Measurements from ENCODE around the gene B3GALT4. TPM values are rescaled to one million over a fixed set of nuclear protein-coding genes. Genes with fewer than 3 reads are reported as not detected.

B3GALT4 gene
- total RNA-seq, 3 donors from 2014 or later (not counting 1 experiment from before 2014, with no cell fraction given), result 22.7 to 24.1 (median 23.1) TPM

- peaks cover 22 to 37% of the 10 kb centered on the region in 2 donors for H3K4me1 Mint-ChIP-seq
- no peak for TF ChIP-seq CTCF (IDR thresholded peaks at IDR 0.05)
- H3K27me3 ChIP-seq (ENCODE audit: control insufficient read depth, insufficient read depth, low read length), result no peaks in the 10 kb centered on the region
These were observed 26.9 kb upstream of the B3GALT4 start for GRCh38 chr6:33249732-33250630.

GRCh38 chr6:33250731-33251130, 26.2 kb upstream of the B3GALT4 start:
- WGBS (ENCODE audit: insufficient coverage), result 98% methylated on average over 13 of the region's 13 CpGs

More at GRCh38 chr6:33249732-33250630, 26.9 kb upstream of the B3GALT4 start:
- Mint-ChIP-seq H3K4me3 (peak overlapping the region; percentile 90), H3K9me3 (no peaks in the 10 kb centered on the region), H3K27me3 (ENCODE audit: low read depth in 2 of 2) (no peaks in the 10 kb centered on the region), H3K27ac (peak overlapping the region; percentile 95 to 97), H3K36me3 (no peaks in the 10 kb centered on the region)
- peak overlapping the region; percentile 94 for H3K27ac ChIP-seq (ENCODE audit: low read length)
- ATAC-seq (no peak), DNase-seq (peak in 1 of 2 donors; percentile 18)
- no peaks in the 10 kb centered on the region for H3K9me3 ChIP-seq (ENCODE audit: control insufficient read depth, insufficient read depth, low read length)
- WGBS (ENCODE audit: insufficient coverage), result 24% methylated on average over 15 of the region's 15 CpGs
- H3K4me3 ChIP-seq (ENCODE audit: low read length), result peak overlapping the region; percentile 68
- peaks cover 11% of the 10 kb centered on the region for H3K36me3 ChIP-seq (ENCODE audit: control insufficient read depth, insufficient read depth, low read length)
- intact Hi-C loops (cut with micrococcal nuclease), result loop anchor here (1.0 kb wide), 2 partner anchors 21 to 50 kb away; partner anchors contain the start of genes RXRB, SLC39A7 and VPS52
- H3K4me1 ChIP-seq (ENCODE audit: control insufficient read depth, insufficient read depth, low read length), result peaks cover 28% of the 10 kb centered on the region

GRCh38 chr6:33251395-33252012, 25.4 kb upstream of the B3GALT4 start:
- TF ChIP-seq CTCF (IDR thresholded peaks at IDR 0.05), result no peak
- no peak for DNase-seq
- no peak overlapping the region for H3K4me3 ChIP-seq (ENCODE audit: low read length)
- ATAC-seq, result no peak
- H3K9me3 ChIP-seq (ENCODE audit: control insufficient read depth, insufficient read depth, low read length), result no peaks in the 10 kb centered on the region
- peaks cover 28% of the 10 kb centered on the region for H3K4me1 ChIP-seq (ENCODE audit: control insufficient read depth, insufficient read depth, low read length)
- WGBS (ENCODE audit: insufficient coverage), result 89% methylated on average over 6 of the region's 6 CpGs
- Mint-ChIP-seq H3K36me3 (no peaks in the 10 kb centered on the region), H3K4me1 (peaks cover 22 to 37% of the 10 kb centered on the region in 2 donors), H3K27me3 (ENCODE audit: low read depth in 2 of 2) (no peaks in the 10 kb centered on the region), H3K9me3 (no peaks in the 10 kb centered on the region), H3K27ac (peak overlapping the region in 1 of 2 donors; percentile 95), H3K4me3 (peak overlapping the region; percentile 7)
- H3K36me3 ChIP-seq (ENCODE audit: control insufficient read depth, insufficient read depth, low read length), result peaks cover 14% of the 10 kb centered on the region
- H3K27me3 ChIP-seq (ENCODE audit: control insufficient read depth, insufficient read depth, low read length), result no peaks in the 10 kb centered on the region
- intact Hi-C loops (cut with micrococcal nuclease), result no loop called here
- no peak overlapping the region for H3K27ac ChIP-seq (ENCODE audit: low read length)

More at GRCh38 chr6:33250731-33251130, 26.2 kb upstream of the B3GALT4 start:
- H3K27ac Mint-ChIP-seq, result peak overlapping the region; percentile 95 to 97
- no peak for ATAC-seq
- no peaks in the 10 kb centered on the region for H3K36me3 Mint-ChIP-seq
- Histone ChIP-seq H3K36me3 (ENCODE audit: control insufficient read depth, insufficient read depth, low read length) (peaks cover 14% of the 10 kb centered on the region), H3K4me3 (ENCODE audit: low read length) (no peak overlapping the region), H3K27me3 (ENCODE audit: control insufficient read depth, insufficient read depth, low read length) (no peaks in the 10 kb centered on the region), H3K4me1 (ENCODE audit: control insufficient read depth, insufficient read depth, low read length) (peaks cover 28% of the 10 kb centered on the region), H3K9me3 (ENCODE audit: control insufficient read depth, insufficient read depth, low read length) (no peaks in the 10 kb centered on the region), H3K27ac (ENCODE audit: low read length) (no peak overlapping the region)
- no peaks in the 10 kb centered on the region for H3K9me3 Mint-ChIP-seq
- H3K27me3 Mint-ChIP-seq (ENCODE audit: low read depth in 2 of 2), result no peaks in the 10 kb centered on the region
- intact Hi-C loops (cut with micrococcal nuclease), result no loop called here
- TF ChIP-seq CTCF (IDR thresholded peaks at IDR 0.05), result no peak
- DNase-seq, result no peak
- peaks cover 22 to 37% of the 10 kb centered on the region in 2 donors for H3K4me1 Mint-ChIP-seq
- peak overlapping the region; percentile 90 for H3K4me3 Mint-ChIP-seq

Measured in natural killer cell (primary cell).